Keratinocyte (primary cell): Measurements from ENCODE around the gene TMEM258. TPM values are rescaled to one million over a fixed set of nuclear protein-coding genes. Genes with fewer than 3 reads are reported as not detected.

Experiments used
- DNase-seq: peaks from one replicate; pipeline ENCODE4 v3.0.0-alpha.2; 2011; ENCODE audit warnings: low read depth, missing footprints, low spot score
- FAIRE-seq: peaks from 2 replicates; lab custom pipeline; 2011; peaks lifted over from hg19 to GRCh38; lab: Jason Lieb, UNC
- H2AFZ ChIP-seq: 2 replicates; pipeline ENCODE4 v1.6.0; 2012; ENCODE audit warnings: low read length, control low read depth, inconsistent platforms; ENCODE audit not compliant: control insufficient read depth
- H3K27ac ChIP-seq: 2 replicates; pipeline ENCODE4 v1.5.1; 2011; ENCODE audit warnings: low read length; ENCODE audit not compliant: control insufficient read depth, insufficient read depth
- H3K27me3 ChIP-seq: 3 replicates; pipeline ENCODE4 v1.6.0; 2011; ENCODE audit warnings: low read length; ENCODE audit not compliant: control insufficient read depth, insufficient read depth; ENCODE audit errors: extremely low read depth
- H3K36me3 ChIP-seq, 2 experiments: 2 replicates in 1 of 2; 3 replicates in 1 of 2; pipeline ENCODE4 v1.5.1; 2011; ENCODE audit warnings: low read length in 2 of 2, mild to moderate bottlenecking in 1 of 2; ENCODE audit not compliant: control insufficient read depth in 2 of 2, insufficient read depth in 2 of 2; ENCODE audit errors: extremely low read depth in 1 of 2
- H3K4me1 ChIP-seq: 3 replicates; pipeline ENCODE4 v1.5.1; 2011; ENCODE audit warnings: low read length; ENCODE audit not compliant: control insufficient read depth, insufficient read depth; ENCODE audit errors: extremely low read depth
- H3K4me2 ChIP-seq: 3 replicates; pipeline ENCODE4 v1.6.0; 2011; ENCODE audit warnings: low read depth, low read length; ENCODE audit not compliant: control insufficient read depth, insufficient read depth; ENCODE audit errors: extremely low read depth
- H3K4me3 ChIP-seq, 3 experiments: fragments of 200-600 bp in 1 of 3; sonication (generic) in 1 of 3; 2 replicates in 2 of 3; 3 replicates in 1 of 3; pipeline ENCODE4 v1.5.1; 2011 to 2016; ENCODE audit warnings: low read length in 3 of 3, mild to moderate bottlenecking in 3 of 3, control low read depth in 2 of 3, inconsistent platforms in 1 of 3, low read depth in 1 of 3, mixed read lengths in 1 of 3, mixed run types in 1 of 3, moderate library complexity in 1 of 3; ENCODE audit not compliant: control insufficient read depth in 2 of 3, insufficient read depth in 2 of 3; ENCODE audit errors: extremely low read depth in 1 of 3
- H3K79me2 ChIP-seq: 2 replicates; pipeline ENCODE4 v1.6.0; 2012; ENCODE audit warnings: low read length; ENCODE audit not compliant: control insufficient read depth, insufficient read depth
- H3K9ac ChIP-seq: 3 replicates; pipeline ENCODE4 v1.6.0; 2011; ENCODE audit warnings: low read length; ENCODE audit not compliant: control insufficient read depth, insufficient read depth; ENCODE audit errors: extremely low read depth
- H3K9me1 ChIP-seq: 3 replicates; pipeline ENCODE4 v1.6.0; 2011; ENCODE audit warnings: low read length; ENCODE audit not compliant: control insufficient read depth, insufficient read depth; ENCODE audit errors: extremely low read depth
- H3K9me3 ChIP-seq: 2 replicates; pipeline ENCODE4 v1.5.1; 2012; ENCODE audit warnings: low read depth, low read length; ENCODE audit not compliant: control insufficient read depth
- H4K20me1 ChIP-seq: 3 replicates; pipeline ENCODE4 v1.6.0; 2011; ENCODE audit warnings: low read length; ENCODE audit not compliant: control insufficient read depth, insufficient read depth; ENCODE audit errors: extremely low read depth
- CTCF ChIP-seq, 3 experiments: IDR thresholded peaks in 1 of 3; conservative IDR thresholded peaks in 1 of 3; optimal IDR thresholded peaks in 1 of 3; 2 replicates in 2 of 3; 3 replicates in 1 of 3; pipeline versions ENCODE3 to v1.5.1; 2011; ENCODE audit warnings: low read length in 3 of 3, mild to moderate bottlenecking in 3 of 3, moderate library complexity in 2 of 3, control low read depth in 1 of 3, inconsistent platforms in 1 of 3; ENCODE audit not compliant: insufficient read depth in 2 of 3; ENCODE audit errors: extremely low read depth in 1 of 3
- EZH2 ChIP-seq: IDR thresholded peaks from one replicate; pipeline ENCODE4 v1.6.1; 2012; ENCODE audit warnings: inconsistent platforms, mild to moderate bottlenecking, low read length, moderate library complexity
- dilution Hi-C: fragments of 300-500 bp; cut with MboI; formaldehyde crosslinking; loops from one replicate; pipeline ENCODE4 v1.7.0; 2020; ENCODE audit warnings: low sequenced_read_pairs; ENCODE audit not compliant: extremely low pct_ligation_motif_present
- polyA plus RNA-seq, 5 experiments: library from polyadenylated mRNA; depleted of rRNA in 3 of 5; stranded (reverse) in 3 of 5; stranded (forward) in 1 of 5; unstranded in 1 of 5; fragments of >200 nt; gene quantifications; 1 replicate in 1 of 5; 2 replicates in 3 of 5; 3 replicates in 1 of 5; pipeline versions ENCODE4 v1.2.1 to v1.2.3, GENCODE V29; 2011 to 2012; ENCODE audit warnings: missing spikeins in 2 of 5, low read depth in 1 of 5, low replicate concordance in 1 of 5

The TMEM258 gene
- polyA plus RNA-seq, 1 donor (not counting 4 experiments of a cell fraction or from before 2014, with no cell fraction given) = 249 TPM

GRCh38 chr11:61815790-61816735 lies 23.7 kb upstream of the TMEM258 start:
- DNase-seq (no peak), FAIRE-seq (no peak)
- peak overlapping the region; percentile 42 to 76 (median 70) for H3K4me3 ChIP-seq
- H3K79me2 ChIP-seq = no peaks in the 10 kb centered on the region
- peaks cover 0 to 9% of the 10 kb centered on the region in 2 experiments for H3K36me3 ChIP-seq
- TF ChIP-seq CTCF (optimal IDR thresholded peaks at IDR 0.05 in 1 of 3, IDR thresholded peaks at IDR 0.05 in 1 of 3, conservative IDR thresholded peaks at IDR 0.05 in 1 of 3; ENCODE audit: extremely low read depth in 1 of 3, insufficient read depth in 2 of 3, low read length in 3 of 3) (peak in 1 of 3 experiments; percentile 13), EZH2 (no peak)
- dilution Hi-C loops = no loop called here
- H3K27ac ChIP-seq = peak overlapping the region; percentile 72
- peak overlapping the region; percentile 70 for H2AFZ ChIP-seq
- H3K4me2 ChIP-seq = peak overlapping the region; percentile 95
- H3K9ac ChIP-seq = peak overlapping the region; percentile 86
- H3K27me3 ChIP-seq = no peaks in the 10 kb centered on the region
- H4K20me1 ChIP-seq = no peaks in the 10 kb centered on the region
- no peaks in the 10 kb centered on the region for H3K9me3 ChIP-seq
- no peaks in the 10 kb centered on the region for H3K9me1 ChIP-seq
- H3K4me1 ChIP-seq = peaks cover 35% of the 10 kb centered on the region

- Histone ChIP-seq H3K27ac (peak overlapping the region; percentile 72), H3K9me1 (no peaks in the 10 kb centered on the region), H3K36me3 (peaks cover 0 to 12% of the 10 kb centered on the region in 2 experiments), H3K27me3 (no peaks in the 10 kb centered on the region), H2AFZ (peak overlapping the region; percentile 75), H3K79me2 (no peaks in the 10 kb centered on the region), H3K9me3 (no peaks in the 10 kb centered on the region), H3K4me2 (peak overlapping the region; percentile 95), H3K9ac (peak overlapping the region; percentile 86), H3K4me3 (peak overlapping the region; percentile 42 to 76 (median 70)), H3K4me1 (peaks cover 26% of the 10 kb centered on the region), H4K20me1 (no peaks in the 10 kb centered on the region)
- dilution Hi-C loops = no loop called here
- no peak for TF ChIP-seq CTCF (optimal IDR thresholded peaks at IDR 0.05 in 1 of 3, IDR thresholded peaks at IDR 0.05 in 1 of 3, conservative IDR thresholded peaks at IDR 0.05 in 1 of 3; ENCODE audit: extremely low read depth in 1 of 3, insufficient read depth in 2 of 3, low read length in 3 of 3)
- TF ChIP-seq EZH2 = no peak
- DNase-seq (no peak), FAIRE-seq (no peak)
Measured at GRCh38 chr11:61814958-61815789, 22.8 kb upstream of the TMEM258 start.
